Trophoblast cell (in vitro differentiated cells and primary cell): Measurements from ENCODE around the gene CTAG1B.
"Not testable (repeated sequence)": the region's sequence is repeated elsewhere in the genome, so short reads cannot be mapped to it uniquely, and the experiment has no call there.

Experiments used
- DNase-seq, 2 donors: peaks; one replicate each; pipeline ENCODE4 v3.0.0-alpha.2; 2016
- H2AFZ ChIP-seq: 2 replicates; pipeline ENCODE4 v1.6.1; 2013; ENCODE audit warnings: low read length, moderate library complexity, mild to moderate bottlenecking; ENCODE audit not compliant: insufficient read depth, poor library complexity
- H2AK5ac ChIP-seq: 2 replicates; pipeline ENCODE4 v1.6.1; 2013; ENCODE audit warnings: mild to moderate bottlenecking, low read length
- H2BK120ac ChIP-seq: 2 replicates; pipeline ENCODE4 v1.6.1; 2013; ENCODE audit warnings: low read length, mild to moderate bottlenecking, moderate library complexity; ENCODE audit not compliant: insufficient read depth, poor library complexity
- H2BK12ac ChIP-seq: 2 replicates; pipeline ENCODE4 v1.6.1; 2013; ENCODE audit warnings: mild to moderate bottlenecking, low read length, moderate library complexity
- H2BK5ac ChIP-seq: 2 replicates; pipeline ENCODE4 v1.6.1; 2013; ENCODE audit warnings: low read length, low read depth, moderate library complexity, mild to moderate bottlenecking; ENCODE audit not compliant: poor library complexity
- H3K14ac ChIP-seq: 2 replicates; pipeline ENCODE4 v1.6.1; 2013; ENCODE audit warnings: mild to moderate bottlenecking, low read length
- H3K18ac ChIP-seq: 2 replicates; pipeline ENCODE4 v1.6.1; 2013; ENCODE audit warnings: mild to moderate bottlenecking, low read length
- H3K23ac ChIP-seq: 2 replicates; pipeline ENCODE4 v1.6.1; 2013; ENCODE audit warnings: low read length
- H3K27ac ChIP-seq: 2 replicates; pipeline ENCODE4 v1.5.1; 2013; ENCODE audit warnings: low read depth, mild to moderate bottlenecking, inconsistent platforms, low read length, moderate library complexity
- H3K27me3 ChIP-seq: 2 replicates; pipeline ENCODE4 v1.6.1; 2013; ENCODE audit warnings: inconsistent platforms, mild to moderate bottlenecking, low read length, moderate library complexity; ENCODE audit not compliant: insufficient read depth
- H3K36me3 ChIP-seq, 2 experiments: 1 replicate in 1 of 2; 2 replicates in 1 of 2; pipeline ENCODE4 v1.6.1; 2013; ENCODE audit warnings: low read length in 2 of 2, mild to moderate bottlenecking in 2 of 2, moderate library complexity in 1 of 2; ENCODE audit not compliant: insufficient read depth in 2 of 2, control insufficient read depth in 1 of 2
- H3K4ac ChIP-seq: 2 replicates; pipeline ENCODE4 v1.6.1; 2013; ENCODE audit warnings: low read depth, mild to moderate bottlenecking, low read length, moderate library complexity
- H3K4me1 ChIP-seq, 2 experiments: 1 replicate in 1 of 2; 2 replicates in 1 of 2; pipeline ENCODE4 v1.6.1; 2013; ENCODE audit warnings: low read length in 2 of 2, mild to moderate bottlenecking in 2 of 2, moderate library complexity in 1 of 2; ENCODE audit not compliant: insufficient read depth in 2 of 2, control insufficient read depth in 1 of 2
- H3K4me2 ChIP-seq: 2 replicates; pipeline ENCODE4 v1.6.1; 2013; ENCODE audit warnings: inconsistent platforms, mild to moderate bottlenecking, low read length, moderate library complexity
- H3K4me3 ChIP-seq: 2 replicates; pipeline ENCODE4 v1.5.1; 2013; ENCODE audit warnings: mild to moderate bottlenecking, low read depth, low read length, inconsistent platforms
- H3K79me1 ChIP-seq: one replicate; pipeline ENCODE4 v1.6.1; 2013; ENCODE audit warnings: low read length
- H3K79me2 ChIP-seq: 2 replicates; pipeline ENCODE4 v1.6.1; 2013; ENCODE audit warnings: low read length, mild to moderate bottlenecking; ENCODE audit not compliant: control insufficient read depth, insufficient read depth, poor library complexity
- H3K9ac ChIP-seq: 2 replicates; pipeline ENCODE4 v1.6.1; 2013; ENCODE audit warnings: mild to moderate bottlenecking, low read length
- H3K9me3 ChIP-seq: 2 replicates; pipeline ENCODE4 v1.6.1; 2013; ENCODE audit warnings: low read depth, mild to moderate bottlenecking, control low read depth, inconsistent platforms, low read length; ENCODE audit not compliant: insufficient read depth
- H4K12ac ChIP-seq: 2 replicates; pipeline ENCODE4 v1.6.1; 2013; ENCODE audit warnings: low read depth, mild to moderate bottlenecking, low read length, moderate library complexity
- H4K8ac ChIP-seq: 2 replicates; pipeline ENCODE4 v1.6.1; 2013; ENCODE audit warnings: low read depth, mild to moderate bottlenecking, low read length, moderate library complexity
- H4K91ac ChIP-seq: one replicate; pipeline ENCODE4 v1.6.1; 2013; ENCODE audit warnings: low read depth, mild to moderate bottlenecking, low read length, moderate library complexity
- WGBS: extraction: QIAGEN DNeasy Blood & Tissue Kit; methylation state at CpG from one replicate; pipeline ENCODE4 v1.1.7; 2013; ENCODE audit warnings: missing lambda C conversion rate; ENCODE audit not compliant: insufficient read length, insufficient coverage; ENCODE audit errors: extremely low coverage; 5-methylcytosine and 5-hydroxymethylcytosine counted together

Gene CTAG1B

DNA sequence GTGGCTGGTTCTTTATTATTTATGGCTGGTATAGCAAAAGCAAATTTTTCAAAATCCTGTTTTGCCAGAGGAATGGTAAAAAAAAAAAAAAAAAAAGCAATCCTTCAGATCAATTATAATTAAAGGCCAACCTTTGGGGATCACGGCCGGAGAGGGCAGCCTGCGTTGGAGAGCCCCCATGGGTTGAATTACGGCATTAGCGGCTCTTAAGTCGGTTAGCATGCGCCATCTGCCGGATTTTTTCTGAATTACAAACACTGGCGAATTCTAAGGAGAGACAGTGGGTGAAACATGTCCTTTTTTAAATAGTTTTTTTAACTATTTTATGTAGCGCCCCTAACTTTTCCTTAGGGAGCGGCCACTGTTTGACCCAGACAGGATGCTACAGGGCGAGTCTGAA lies 5.5 kb downstream of the CTAG1B start:
- H3K9me3 ChIP-seq, H4K91ac ChIP-seq, H2BK12ac ChIP-seq, H3K27ac ChIP-seq, H3K4ac ChIP-seq, H2BK5ac ChIP-seq, H3K4me3 ChIP-seq, H3K14ac ChIP-seq, H3K79me1 ChIP-seq, DNase-seq, H4K8ac ChIP-seq, H3K4me2 ChIP-seq, H2AK5ac ChIP-seq, H4K12ac ChIP-seq, H3K79me2 ChIP-seq, H3K9ac ChIP-seq, H3K36me3 ChIP-seq, H2AFZ ChIP-seq, H3K27me3 ChIP-seq, H3K18ac ChIP-seq, H3K23ac ChIP-seq, H3K4me1 ChIP-seq, H2BK120ac ChIP-seq: not testable (repeated sequence)
- WGBS, result no CpG with 5 or more reads among the region's 12 CpGs

- no CpG with 5 or more reads among the region's 12 CpGs for whole genome bisulfite sequencing
- not testable (repeated sequence) for H3K23ac ChIP-seq, H3K18ac ChIP-seq, H3K4me2 ChIP-seq, H2BK5ac ChIP-seq, H3K14ac ChIP-seq, H3K27me3 ChIP-seq, H2BK120ac ChIP-seq, H4K91ac ChIP-seq, H4K12ac ChIP-seq, H3K79me1 ChIP-seq, H2BK12ac ChIP-seq, H3K79me2 ChIP-seq, H2AK5ac ChIP-seq, H3K4me3 ChIP-seq, H3K27ac ChIP-seq, H2AFZ ChIP-seq, H3K4ac ChIP-seq, H3K36me3 ChIP-seq, DNase-seq, H3K9ac ChIP-seq, H4K8ac ChIP-seq, H3K4me1 ChIP-seq, H3K9me3 ChIP-seq
Measured at GRCh38 chrX:154611146-154611545, 7.9 kb downstream of the CTAG1B start.

DNA sequence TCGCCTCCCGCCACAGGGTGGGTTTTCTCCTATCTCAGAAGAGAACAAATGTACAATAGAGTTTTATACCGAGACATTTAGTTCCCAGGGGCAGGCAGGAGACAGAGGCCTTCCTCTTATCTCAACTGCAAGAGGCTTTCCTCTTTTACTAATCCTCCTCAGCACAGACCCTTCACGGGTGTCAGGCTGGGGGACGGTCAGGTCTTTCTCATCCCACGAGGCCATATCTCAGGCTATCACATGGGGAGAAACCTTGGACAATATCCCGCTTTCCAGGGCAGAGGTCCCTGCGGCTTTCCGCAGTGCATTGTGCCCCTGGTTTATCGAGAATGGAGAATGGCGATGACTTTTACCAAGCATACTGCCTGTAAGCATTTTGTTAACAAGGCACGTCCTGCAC lies 10.3 kb downstream of the CTAG1B start:
- no CpG with 5 or more reads among the region's 12 CpGs for WGBS
- H3K14ac ChIP-seq, H3K4me2 ChIP-seq: not testable (repeated sequence)

GRCh38 chrX:154607976-154608375 lies 11.1 kb downstream of the CTAG1B start:
- H2AFZ ChIP-seq, H3K18ac ChIP-seq, H3K9me3 ChIP-seq, H3K4me3 ChIP-seq, H2BK120ac ChIP-seq, H3K79me2 ChIP-seq, H3K4me2 ChIP-seq, H4K12ac ChIP-seq, H3K79me1 ChIP-seq, H4K8ac ChIP-seq, H3K14ac ChIP-seq, H4K91ac ChIP-seq, H2AK5ac ChIP-seq, H3K9ac ChIP-seq, H3K4me1 ChIP-seq, H2BK5ac ChIP-seq, DNase-seq, H3K4ac ChIP-seq, H3K27me3 ChIP-seq, H3K23ac ChIP-seq, H2BK12ac ChIP-seq, H3K36me3 ChIP-seq, H3K27ac ChIP-seq: not testable (repeated sequence)
- no CpG with 5 or more reads among the region's 11 CpGs for WGBS

More for the DNA sequence above, 10.3 kb downstream of the CTAG1B start:
- not testable (repeated sequence) for H3K4me1 ChIP-seq, H2BK12ac ChIP-seq, H3K27me3 ChIP-seq, H2AK5ac ChIP-seq, H3K36me3 ChIP-seq, H4K8ac ChIP-seq, H3K79me2 ChIP-seq, H3K23ac ChIP-seq, H3K9ac ChIP-seq, H4K91ac ChIP-seq, H3K27ac ChIP-seq, H3K18ac ChIP-seq, H3K79me1 ChIP-seq, DNase-seq, H4K12ac ChIP-seq, H2BK120ac ChIP-seq, H3K4ac ChIP-seq, H2BK5ac ChIP-seq, H3K4me3 ChIP-seq, H2AFZ ChIP-seq, H3K9me3 ChIP-seq
